Keratinocyte (primary cell): ENCODE results near the gene CDH16.

ENCODE experiments used
- CTCF ChIP-seq, 3 experiments: IDR thresholded peaks in 1 of 3; conservative IDR thresholded peaks in 1 of 3; optimal IDR thresholded peaks in 1 of 3; 2 replicates in 2 of 3; 3 replicates in 1 of 3; pipeline versions ENCODE3 to v1.5.1; 2011; ENCODE audit warnings: low read length in 3 of 3, mild to moderate bottlenecking in 3 of 3, moderate library complexity in 2 of 3, control low read depth in 1 of 3, inconsistent platforms in 1 of 3; ENCODE audit not compliant: insufficient read depth in 2 of 3; ENCODE audit errors: extremely low read depth in 1 of 3
- EZH2 ChIP-seq: IDR thresholded peaks from one replicate; pipeline ENCODE4 v1.6.1; 2012; ENCODE audit warnings: inconsistent platforms, mild to moderate bottlenecking, low read length, moderate library complexity

- no peak for TF ChIP-seq CTCF (optimal IDR thresholded peaks at IDR 0.05 in 1 of 3, IDR thresholded peaks at IDR 0.05 in 1 of 3, conservative IDR thresholded peaks at IDR 0.05 in 1 of 3; ENCODE audit: extremely low read depth in 1 of 3, insufficient read depth in 2 of 3, low read length in 3 of 3)
- TF ChIP-seq EZH2 = no peak
Observed at GRCh38 chr16:66920299-66920590, 1.6 kb upstream of the CDH16 start.
